ENCODE measurements around the gene TMEM187. TPM values are rescaled to one million over a fixed set of nuclear protein-coding genes. Genes with fewer than 3 reads are reported as not detected.
A peak's percentile ranks its signal among the peaks of the same experiment; 100 is the strongest.

TMEM187 gene, protein sequence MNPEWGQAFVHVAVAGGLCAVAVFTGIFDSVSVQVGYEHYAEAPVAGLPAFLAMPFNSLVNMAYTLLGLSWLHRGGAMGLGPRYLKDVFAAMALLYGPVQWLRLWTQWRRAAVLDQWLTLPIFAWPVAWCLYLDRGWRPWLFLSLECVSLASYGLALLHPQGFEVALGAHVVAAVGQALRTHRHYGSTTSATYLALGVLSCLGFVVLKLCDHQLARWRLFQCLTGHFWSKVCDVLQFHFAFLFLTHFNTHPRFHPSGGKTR
- total RNA-seq (10 to 100 TPM in 1 of 2 donors, 1 to 10 TPM in 1; 1.8 to 11.4 TPM), polyA plus RNA-seq (1 to 10 TPM; 3.1 to 8.6 TPM)
- long read RNA-seq, donor 1, transcript TMEM187-201 (2 exons, 1,880 nt): major isoform, 7 of 7 reads
- long read RNA-seq, donor 1, partial matches to known transcripts: 0 of 7 reads
- long read RNA-seq, donor 1, other reads (novel, unspliced or antisense): 0 of 7 reads
- long read RNA-seq, donor 2, partial matches to known transcripts: 0 of 2 reads
- long read RNA-seq, donor 2, other reads (novel, unspliced or antisense): 0 of 2 reads
- long read RNA-seq, donor 3: 0 reads
- long read RNA-seq, donor 4, partial matches to known transcripts: 0 of 3 reads
- long read RNA-seq, donor 4, other reads (novel, unspliced or antisense): 0 of 3 reads
- long read RNA-seq, donor 5, transcript TMEM187-201 (2 exons, 1,880 nt): major isoform, 8 of 8 reads
- long read RNA-seq, donor 5, partial matches to known transcripts: 0 of 8 reads
- long read RNA-seq, donor 5, other reads (novel, unspliced or antisense): 0 of 8 reads

DNA sequence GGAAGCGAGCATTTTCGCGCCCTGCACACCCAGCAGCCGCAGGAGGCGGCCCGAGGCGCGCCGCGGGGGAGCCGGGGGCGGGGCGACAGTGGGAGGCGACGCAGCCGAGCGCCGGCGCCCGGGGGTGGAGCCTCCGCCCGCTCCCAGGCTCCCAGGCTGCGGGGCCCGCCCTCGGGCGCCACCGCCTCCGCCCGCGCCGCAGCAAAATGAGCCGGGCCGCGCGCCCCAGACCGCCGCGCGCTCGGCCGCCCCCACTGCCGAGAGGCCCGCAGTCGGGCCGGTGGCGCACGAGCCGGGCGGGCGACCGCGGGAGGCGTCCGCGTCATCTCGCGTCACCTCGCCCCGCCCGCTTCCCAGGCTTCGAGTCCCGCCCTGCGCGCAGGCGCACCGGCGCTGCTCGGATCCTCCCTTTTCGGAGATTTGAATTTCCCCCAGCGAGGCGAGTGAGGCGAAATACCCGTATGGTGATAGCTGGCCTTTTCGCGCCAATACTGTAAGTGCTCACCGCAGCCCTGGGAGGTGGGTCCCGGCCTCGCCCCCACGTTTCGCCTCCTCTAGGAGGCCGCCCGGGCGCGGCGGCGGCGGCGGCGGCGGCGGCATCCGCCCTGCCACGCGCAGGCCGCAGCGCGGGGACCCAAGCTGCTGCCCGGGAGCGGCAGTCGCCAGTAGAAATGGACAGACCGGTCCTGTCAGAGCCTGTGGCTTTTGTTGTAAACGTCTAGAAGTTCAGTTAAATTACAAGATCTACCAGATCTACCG, at the start of gene TMEM187:
Gene TMEM187, plus strand, starts transcription at position 387 of the 759 bp plus-strand sequence. CDS start 9,309 bp downstream, outside the sequence.
- ATAC-seq (ENCODE audit: insufficient read depth, low FRiP score): peak; percentile 54
- TF ChIP-seq, protein P1, sequence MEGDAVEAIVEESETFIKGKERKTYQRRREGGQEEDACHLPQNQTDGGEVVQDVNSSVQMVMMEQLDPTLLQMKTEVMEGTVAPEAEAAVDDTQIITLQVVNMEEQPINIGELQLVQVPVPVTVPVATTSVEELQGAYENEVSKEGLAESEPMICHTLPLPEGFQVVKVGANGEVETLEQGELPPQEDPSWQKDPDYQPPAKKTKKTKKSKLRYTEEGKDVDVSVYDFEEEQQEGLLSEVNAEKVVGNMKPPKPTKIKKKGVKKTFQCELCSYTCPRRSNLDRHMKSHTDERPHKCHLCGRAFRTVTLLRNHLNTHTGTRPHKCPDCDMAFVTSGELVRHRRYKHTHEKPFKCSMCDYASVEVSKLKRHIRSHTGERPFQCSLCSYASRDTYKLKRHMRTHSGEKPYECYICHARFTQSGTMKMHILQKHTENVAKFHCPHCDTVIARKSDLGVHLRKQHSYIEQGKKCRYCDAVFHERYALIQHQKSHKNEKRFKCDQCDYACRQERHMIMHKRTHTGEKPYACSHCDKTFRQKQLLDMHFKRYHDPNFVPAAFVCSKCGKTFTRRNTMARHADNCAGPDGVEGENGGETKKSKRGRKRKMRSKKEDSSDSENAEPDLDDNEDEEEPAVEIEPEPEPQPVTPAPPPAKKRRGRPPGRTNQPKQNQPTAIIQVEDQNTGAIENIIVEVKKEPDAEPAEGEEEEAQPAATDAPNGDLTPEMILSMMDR (IDR thresholded peaks at IDR 0.05; ENCODE audit: control extremely low read depth, extremely low read depth): no peak
- no peaks in the 10 kb centered on the region for H3K27me3 ChIP-seq (ENCODE audit: control insufficient read depth in 3 of 3, insufficient read depth in 3 of 3, low read length in 2 of 3)
- peaks cover 0 to 4% (median 0%) of the 10 kb centered on the region in 4 donors for H3K9me3 ChIP-seq (ENCODE audit: control insufficient read depth in 4 of 4, insufficient read depth in 3 of 4, low read length in 3 of 4)
- H3K9ac ChIP-seq (ENCODE audit: insufficient read depth in 1 of 2, low read length in 2 of 2): peak within 1 kb of the TSS; percentile 95 to 99
- peak; percentile 92 to 94 (median 92) for DNase-seq
- peak within 1 kb of the TSS; percentile 88 to 98 for H3K27ac ChIP-seq (ENCODE audit: low read depth in 1 of 2, low read length in 1 of 2)
- peaks cover 0 to 6% (median 0%) of the 10 kb centered on the region in 4 donors for H3K36me3 ChIP-seq (ENCODE audit: control insufficient read depth in 4 of 4, insufficient read depth in 4 of 4, low read length in 4 of 4)
- peaks cover 0 to 37% (median 7%) of the 10 kb centered on the region in 5 donors for H3K4me1 ChIP-seq (ENCODE audit: control insufficient read depth in 5 of 5, insufficient read depth in 5 of 5, low read length in 5 of 5)
- peak within 1 kb of the TSS; percentile 85 for H3K4me3 ChIP-seq
- WGBS, 2 donors: 0 to 8% methylated on average over 18 to 103 of the region's 103 CpGs

DNA sequence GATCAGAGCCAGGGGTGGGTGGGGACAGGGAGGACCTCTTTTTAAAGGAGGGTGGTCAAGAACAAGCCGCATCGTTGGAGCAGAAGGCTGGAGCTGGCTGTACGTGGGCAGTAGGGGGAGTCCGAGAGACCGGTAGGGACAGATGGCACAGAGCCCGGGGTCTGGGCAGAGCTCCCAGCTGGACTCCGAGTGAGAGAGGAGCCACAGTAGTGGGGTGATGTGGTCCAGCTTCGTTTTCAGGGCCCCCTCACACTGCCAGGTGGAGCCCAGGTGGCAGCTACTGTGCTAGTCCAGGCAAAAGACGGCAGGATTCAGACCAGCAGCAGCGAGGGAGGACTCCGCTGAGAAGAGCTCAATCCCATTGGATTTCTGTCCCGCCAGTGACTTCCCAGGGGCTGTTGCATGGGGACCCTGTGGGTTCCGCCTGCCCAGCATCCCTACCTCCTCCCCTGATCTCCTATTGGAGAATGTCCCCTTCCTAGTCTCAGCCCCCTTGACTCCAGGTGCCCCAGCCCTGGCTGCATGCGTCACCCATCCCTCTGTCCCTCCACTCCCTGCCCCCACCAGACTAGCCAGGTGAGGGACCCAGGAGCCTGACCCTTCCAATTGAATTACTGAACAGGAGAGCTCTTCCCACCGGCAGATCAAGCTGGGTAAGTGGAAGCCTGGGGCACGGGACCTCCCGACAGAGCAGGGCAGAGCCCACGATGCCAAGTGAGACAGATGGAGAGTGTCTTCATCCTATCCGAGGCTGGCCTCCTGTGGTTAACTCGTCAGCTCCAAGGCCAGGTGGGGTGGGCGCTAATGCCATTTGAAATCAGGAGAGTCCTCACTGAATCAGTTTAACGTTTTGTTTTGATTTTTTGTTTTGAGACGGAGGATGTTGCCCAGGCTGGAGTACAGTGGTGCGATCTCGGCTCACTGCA, 49.4 kb upstream of the TMEM187 start:
- ATAC-seq (ENCODE audit: insufficient read depth, low FRiP score): no peak
- Histone ChIP-seq H3K27ac (ENCODE audit: low read depth in 1 of 2, low read length in 1 of 2) (no peak overlapping the region), H3K27me3 (ENCODE audit: control insufficient read depth in 3 of 3, insufficient read depth in 3 of 3, low read length in 2 of 3) (peaks cover 0 to 3% (median 0%) of the 10 kb centered on the region in 3 donors), H3K9me3 (ENCODE audit: control insufficient read depth in 4 of 4, insufficient read depth in 3 of 4, low read length in 3 of 4) (no peaks in the 10 kb centered on the region), H3K4me3 (no peak overlapping the region), H3K9ac (ENCODE audit: insufficient read depth in 1 of 2, low read length in 2 of 2) (no peak overlapping the region), H3K4me1 (ENCODE audit: control insufficient read depth in 5 of 5, insufficient read depth in 5 of 5, low read length in 5 of 5) (peaks cover 0 to 34% (median 10%) of the 10 kb centered on the region in 5 donors), H3K36me3 (ENCODE audit: control insufficient read depth in 4 of 4, insufficient read depth in 4 of 4, low read length in 4 of 4) (peaks cover 0 to 9% (median 0%) of the 10 kb centered on the region in 4 donors)
- TF ChIP-seq, protein P1 (IDR thresholded peaks at IDR 0.05; ENCODE audit: control extremely low read depth, extremely low read depth): no peak
- peak; percentile 62 to 80 (median 75) for DNase-seq
- 45 to 58% methylated on average over 21 to 25 of the region's 25 CpGs for WGBS, 2 donors

Measured in lung (tissue), 16 donors.